SIG-M5 (cell line): Measurements from ENCODE around the gene CTSL.
"Not testable (repeated sequence)": the region's sequence is repeated elsewhere in the genome, so short reads cannot be mapped to it uniquely, and the experiment has no call there.

ENCODE experiments used
- DNase-seq: peaks from one replicate; lab custom pipeline; 2025; lab: John Stamatoyannopoulos, UW

The CTSL gene

DNA sequence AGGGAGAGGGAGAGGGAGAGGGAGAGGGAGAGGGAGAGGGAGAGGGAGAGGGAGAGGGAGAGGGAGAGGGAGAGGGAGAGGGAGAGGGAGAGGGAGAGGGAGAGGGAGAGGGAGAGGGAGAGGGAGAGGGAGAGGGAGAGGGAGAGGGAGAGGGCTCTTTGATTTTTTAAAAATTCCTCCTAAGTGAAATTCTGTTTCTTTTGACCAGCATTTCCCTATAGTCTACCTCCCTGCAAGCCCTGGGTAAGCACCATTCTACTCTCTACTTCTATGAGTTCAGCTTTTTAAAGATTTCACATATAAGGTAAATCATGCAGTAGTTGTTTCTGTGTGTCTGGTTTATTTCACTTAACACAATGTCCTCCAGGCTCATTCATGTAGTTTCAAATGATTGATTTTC lies 34.1 kb downstream of the CTSL start:
- not testable (repeated sequence) for DNase-seq

- DNase-seq = no peak
Measured at GRCh38 chr9:87760529-87760928, 34.6 kb downstream of the CTSL start.

DNA sequence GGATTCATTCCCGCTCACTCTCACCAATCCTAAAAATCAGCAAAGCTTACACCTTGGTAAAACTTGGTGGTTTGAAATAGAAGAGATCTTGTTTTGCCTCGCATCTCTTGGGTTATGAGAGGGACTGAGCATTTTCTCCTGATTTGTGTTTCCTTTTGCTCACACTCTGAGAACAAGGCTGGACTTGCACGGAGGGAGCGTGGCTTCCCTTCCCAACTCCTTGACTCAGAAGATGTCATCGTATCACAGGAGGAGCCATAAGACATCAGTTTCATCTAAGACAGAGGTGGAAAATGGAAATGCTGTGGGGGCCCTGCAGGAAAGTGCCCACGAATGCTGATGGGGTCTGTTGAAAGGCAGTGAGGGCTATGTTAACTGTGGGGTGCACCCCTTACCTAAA lies 37.4 kb downstream of the CTSL start:
- DNase-seq = no peak

GRCh38 chr9:87765521-87765920 lies 39.6 kb downstream of the CTSL start:
- DNase-seq = no peak

GRCh38 chr9:87766697-87767096 lies 40.8 kb downstream of the CTSL start:
- DNase-seq = no peak

GRCh38 chr9:87770616-87771315 lies 44.8 kb downstream of the CTSL start:
- no peak for DNase-seq

- no peak for DNase-seq
Measured at GRCh38 chr9:87771316-87772006, 45.5 kb downstream of the CTSL start.

DNA sequence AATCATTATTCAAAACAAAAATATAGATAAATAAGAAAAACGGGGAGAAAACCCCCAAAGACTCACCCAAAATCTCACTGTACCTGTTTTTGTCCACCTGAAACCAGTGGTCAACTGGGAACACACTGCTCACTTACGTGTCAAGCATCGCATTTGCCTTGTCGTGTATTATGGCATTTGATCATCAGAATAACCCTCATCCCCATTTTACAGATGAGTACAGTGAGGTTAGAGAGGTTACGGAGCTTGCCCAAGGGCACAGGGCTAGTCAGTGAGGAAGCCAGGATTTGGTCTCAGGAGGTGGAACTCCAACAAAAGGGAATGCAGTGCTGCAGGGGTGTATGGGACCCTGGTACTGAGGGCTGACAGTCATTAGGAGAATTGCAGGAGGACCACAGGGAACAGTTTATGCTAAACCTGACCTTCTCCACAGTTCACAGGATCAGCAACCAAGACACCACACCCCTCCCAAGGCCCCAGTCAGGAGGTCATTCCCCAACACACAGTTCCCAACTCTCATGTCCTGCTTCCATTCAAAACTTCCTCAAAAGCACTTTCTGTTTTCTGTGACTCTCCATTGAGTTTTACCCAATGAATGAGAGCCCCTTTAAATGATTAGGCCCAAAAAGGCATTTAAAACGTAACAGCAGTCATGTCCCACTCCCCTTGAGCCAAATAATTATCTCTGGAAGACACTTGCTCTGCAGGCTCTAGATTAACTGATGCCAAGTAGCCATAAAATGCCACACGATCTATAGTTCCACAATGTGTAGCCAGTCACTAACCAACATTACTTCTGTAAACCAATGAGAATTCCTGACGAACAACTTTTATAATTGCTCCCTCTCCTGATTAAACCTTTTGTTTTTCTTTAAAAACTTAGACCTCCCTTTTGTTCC lies 50.8 kb downstream of the CTSL start:
- no peak for DNase-seq

DNA sequence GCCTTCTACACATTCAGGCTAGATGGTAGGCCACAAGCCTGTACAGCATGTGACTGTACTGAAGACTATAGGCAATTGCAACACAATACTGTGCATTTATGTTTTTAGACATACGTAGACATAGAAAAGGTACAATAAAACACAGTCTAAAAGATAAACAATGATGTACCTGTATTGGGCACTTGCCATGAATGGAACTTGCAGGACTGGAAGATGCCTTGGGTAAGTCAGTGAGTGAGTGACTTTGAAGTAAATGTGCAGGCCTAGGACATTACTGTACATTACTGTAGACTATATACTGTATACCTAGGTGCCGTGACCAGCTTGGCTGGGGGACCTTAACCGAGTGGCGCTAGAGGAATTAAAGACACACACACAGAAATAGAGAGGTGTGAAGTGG lies 53.1 kb downstream of the CTSL start:
- no peak for DNase-seq
